ENCODE data around the gene CEP290.

CEP290 gene

DNA sequence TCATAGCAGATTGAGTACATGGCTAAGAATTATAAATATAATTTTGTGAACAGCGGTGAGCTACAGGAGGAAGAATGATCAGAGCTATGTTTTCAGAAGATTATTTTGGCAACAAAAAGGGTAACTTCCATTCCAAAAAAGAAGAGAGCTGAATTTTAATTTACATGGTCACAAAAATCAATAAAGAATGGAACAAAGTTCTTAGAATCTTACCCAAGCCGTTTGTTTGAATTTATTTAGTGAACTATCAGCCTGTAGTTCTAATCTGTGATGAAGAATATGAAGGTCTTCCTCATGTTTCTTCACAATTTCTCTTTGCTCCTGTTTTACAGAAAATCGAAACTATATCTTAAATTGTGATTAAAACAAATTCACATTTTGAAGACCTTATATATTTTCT lies 58.3 kb downstream of the CEP290 start:
- Histone ChIP-seq H3K4me2 (ENCODE audit: low read depth, low read length, poor library complexity, severe bottlenecking) (no peak overlapping the region), H3F3A (ENCODE audit: insufficient read depth) (no peaks in the 10 kb centered on the region), H3K27me3 (ENCODE audit: low read length) (no peaks in the 10 kb centered on the region), H3K9me2 (replicated peaks; ENCODE audit: insufficient read depth, low read length) (no peaks in the 10 kb centered on the region), H3K9ac (ENCODE audit: low read length) (no peak overlapping the region), H3K27ac (ENCODE audit: low read depth, low read length) (no peak overlapping the region), H3K36me3 (ENCODE audit: low read length) (peaks cover 25% of the 10 kb centered on the region; the same call in 1 of the 2 replicates), H3K79me2 (ENCODE audit: insufficient read depth, low read length) (no peaks in the 10 kb centered on the region), H4K20me1 (ENCODE audit: low read depth, low read length) (no peaks in the 10 kb centered on the region), H3K9me3 (ENCODE audit: insufficient read depth, low read length) (no peaks in the 10 kb centered on the region), H2AFZ (ENCODE audit: low read depth, low read length, severe bottlenecking) (no peak overlapping the region), H3K4me3 (ENCODE audit: insufficient read depth, low read length, poor library complexity, severe bottlenecking) (no peak overlapping the region)
- no peak for TF ChIP-seq EZH2phosphoT487 (conservative IDR thresholded peaks at IDR 0.05; ENCODE audit: low read length)
- TF ChIP-seq, protein P1, sequence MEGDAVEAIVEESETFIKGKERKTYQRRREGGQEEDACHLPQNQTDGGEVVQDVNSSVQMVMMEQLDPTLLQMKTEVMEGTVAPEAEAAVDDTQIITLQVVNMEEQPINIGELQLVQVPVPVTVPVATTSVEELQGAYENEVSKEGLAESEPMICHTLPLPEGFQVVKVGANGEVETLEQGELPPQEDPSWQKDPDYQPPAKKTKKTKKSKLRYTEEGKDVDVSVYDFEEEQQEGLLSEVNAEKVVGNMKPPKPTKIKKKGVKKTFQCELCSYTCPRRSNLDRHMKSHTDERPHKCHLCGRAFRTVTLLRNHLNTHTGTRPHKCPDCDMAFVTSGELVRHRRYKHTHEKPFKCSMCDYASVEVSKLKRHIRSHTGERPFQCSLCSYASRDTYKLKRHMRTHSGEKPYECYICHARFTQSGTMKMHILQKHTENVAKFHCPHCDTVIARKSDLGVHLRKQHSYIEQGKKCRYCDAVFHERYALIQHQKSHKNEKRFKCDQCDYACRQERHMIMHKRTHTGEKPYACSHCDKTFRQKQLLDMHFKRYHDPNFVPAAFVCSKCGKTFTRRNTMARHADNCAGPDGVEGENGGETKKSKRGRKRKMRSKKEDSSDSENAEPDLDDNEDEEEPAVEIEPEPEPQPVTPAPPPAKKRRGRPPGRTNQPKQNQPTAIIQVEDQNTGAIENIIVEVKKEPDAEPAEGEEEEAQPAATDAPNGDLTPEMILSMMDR (IDR thresholded peaks at IDR 0.05; ENCODE audit: insufficient read depth, low read length, poor library complexity, severe bottlenecking) = no peak

DNA sequence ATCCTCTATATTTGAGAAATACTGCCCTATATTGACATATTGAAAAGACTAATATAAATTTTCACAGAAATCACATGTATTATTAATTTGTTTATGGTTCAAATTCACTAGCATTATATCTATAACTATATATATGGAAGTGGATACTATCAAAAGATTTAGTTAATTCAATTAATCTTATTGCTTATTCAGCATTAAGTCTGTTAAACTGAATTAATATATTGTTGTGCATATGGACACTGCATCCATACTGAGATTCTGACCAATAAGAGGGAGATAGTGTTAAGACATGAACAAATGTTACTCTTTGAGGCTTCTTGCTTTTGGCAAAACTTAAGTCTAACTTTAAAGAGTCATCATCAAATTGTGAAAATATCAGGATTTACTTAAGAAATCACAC lies 60.6 kb downstream of the CEP290 start:
- Histone ChIP-seq H3F3A (ENCODE audit: insufficient read depth) (no peaks in the 10 kb centered on the region), H3K36me3 (ENCODE audit: low read length) (peaks cover 32% of the 10 kb centered on the region; the same call in 1 of the 2 replicates)

DNA sequence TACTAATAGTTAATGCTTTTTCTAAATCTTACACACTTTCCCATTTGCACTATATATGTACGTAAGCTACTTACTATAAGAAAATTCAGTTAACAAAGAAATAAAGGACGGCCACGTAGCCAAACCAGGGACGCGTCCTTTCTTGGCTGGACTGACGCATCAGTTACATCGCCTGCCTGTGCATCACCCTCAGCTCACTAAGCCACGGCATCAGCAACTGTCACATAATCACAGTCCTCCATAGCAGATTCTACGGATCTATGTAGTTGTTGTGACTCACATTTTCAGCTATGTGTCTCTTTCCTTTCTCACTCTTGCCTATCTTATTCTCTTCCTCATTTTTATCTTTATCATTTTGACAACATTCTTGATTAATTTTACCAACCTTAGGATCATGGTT lies 74.6 kb downstream of the CEP290 start:
- no peaks in the 10 kb centered on the region for H3K9me2 ChIP-seq (replicated peaks; ENCODE audit: insufficient read depth, low read length)
- no peak overlapping the region for H3K27ac ChIP-seq (ENCODE audit: low read depth, low read length)
- H3K79me2 ChIP-seq (ENCODE audit: insufficient read depth, low read length) = no peaks in the 10 kb centered on the region
- H3K4me3 ChIP-seq (ENCODE audit: insufficient read depth, low read length, poor library complexity, severe bottlenecking) = no peak overlapping the region
- H3K9me3 ChIP-seq (ENCODE audit: insufficient read depth, low read length) = no peaks in the 10 kb centered on the region
- H2AFZ ChIP-seq (ENCODE audit: low read depth, low read length, severe bottlenecking) = no peak overlapping the region
- H4K20me1 ChIP-seq (ENCODE audit: low read depth, low read length) = no peaks in the 10 kb centered on the region
- no peak overlapping the region for H3K9ac ChIP-seq (ENCODE audit: low read length)
- H3F3A ChIP-seq (ENCODE audit: insufficient read depth) = no peaks in the 10 kb centered on the region
- H3K27me3 ChIP-seq (ENCODE audit: low read length) = no peaks in the 10 kb centered on the region
- H3K36me3 ChIP-seq (ENCODE audit: low read length) = peaks cover 10% of the 10 kb centered on the region; the same call in 1 of the 2 replicates
- no peak overlapping the region for H3K4me2 ChIP-seq (ENCODE audit: low read depth, low read length, poor library complexity, severe bottlenecking)
- TF ChIP-seq, protein P1 (IDR thresholded peaks at IDR 0.05; ENCODE audit: insufficient read depth, low read length, poor library complexity, severe bottlenecking) = no peak
- TF ChIP-seq EZH2phosphoT487 (conservative IDR thresholded peaks at IDR 0.05; ENCODE audit: low read length) = no peak

More for the DNA sequence above, 60.6 kb downstream of the CEP290 start:
- TF ChIP-seq, protein P1 (IDR thresholded peaks at IDR 0.05; ENCODE audit: insufficient read depth, low read length, poor library complexity, severe bottlenecking) = no peak
- no peak for TF ChIP-seq EZH2phosphoT487 (conservative IDR thresholded peaks at IDR 0.05; ENCODE audit: low read length)
- Histone ChIP-seq H3K27ac (ENCODE audit: low read depth, low read length) (no peak overlapping the region), H4K20me1 (ENCODE audit: low read depth, low read length) (no peaks in the 10 kb centered on the region), H3K9me2 (replicated peaks; ENCODE audit: insufficient read depth, low read length) (no peaks in the 10 kb centered on the region), H3K4me2 (ENCODE audit: low read depth, low read length, poor library complexity, severe bottlenecking) (no peak overlapping the region), H3K4me3 (ENCODE audit: insufficient read depth, low read length, poor library complexity, severe bottlenecking) (no peak overlapping the region), H3K27me3 (ENCODE audit: low read length) (no peaks in the 10 kb centered on the region), H3K79me2 (ENCODE audit: insufficient read depth, low read length) (no peaks in the 10 kb centered on the region), H2AFZ (ENCODE audit: low read depth, low read length, severe bottlenecking) (no peak overlapping the region), H3K9ac (ENCODE audit: low read length) (no peak overlapping the region), H3K9me3 (ENCODE audit: insufficient read depth, low read length) (no peaks in the 10 kb centered on the region)
